Loucy (cell line): ENCODE results near the gene TCOF1.

ENCODE experiments used
- CTCF ChIP-seq: fragments of 200-600 bp; sonication (generic); conservative IDR thresholded peaks from 2 replicates; pipeline ENCODE4 v1.5.1; 2014; ENCODE audit warnings: mild to moderate bottlenecking, antibody characterized with exemption, low read length
- EZH2phosphoT487 ChIP-seq: fragments of 200-600 bp; IDR thresholded peaks from 2 replicates; pipeline ENCODE4 v1.6.1; 2018; ENCODE audit warnings: antibody characterized with exemption, mild to moderate bottlenecking, moderate library complexity, borderline replicate concordance

GRCh38 chr5:150315245-150315644 lies 42.3 kb upstream of the TCOF1 start:
- TF ChIP-seq CTCF (no peak), EZH2phosphoT487 (no peak)
